ENCODE results near the gene TATDN2. TPM values are rescaled to one million over a fixed set of nuclear protein-coding genes. Genes with fewer than 3 reads are reported as not detected.

The TATDN2 gene
- total RNA-seq, 1 experiment from 2014 or later = 30.4 TPM

GRCh38 chr3:10259036-10259435, 10.8 kb downstream of the TATDN2 start:
- Histone ChIP-seq H3K27me3 (ENCODE audit: control insufficient read depth, insufficient read depth, low read length) (no peaks in the 10 kb centered on the region), H3K4me3 (ENCODE audit: low read depth in 2 of 2, low read length in 2 of 2) (no peak overlapping the region), H3K4me1 (ENCODE audit: control insufficient read depth, insufficient read depth, low read length) (no peaks in the 10 kb centered on the region), H3K36me3 (ENCODE audit: control insufficient read depth, insufficient read depth, low read length) (peaks cover 4% of the 10 kb centered on the region), H3K9me3 (ENCODE audit: control insufficient read depth, insufficient read depth, low read depth, low read length) (no peaks in the 10 kb centered on the region), H3K27ac (ENCODE audit: low read length) (no peak overlapping the region)
- ATAC-seq = no peak
- in situ Hi-C loops (cut with HindIII; ENCODE audit: low pct_unique_long_range_greater_than_20kb, low sequenced_read_pairs) (no loop called here), intact Hi-C loops (cut with micrococcal nuclease; ENCODE audit: unreplicated experiment) (no loop called here)
- BruUV-seq (replicated peaks) = no TSS peak
- ChIA-PET POLR2A (no interaction called here), CTCF (no interaction called here)
- TF ChIP-seq TCF7L2 (IDR thresholded peaks at IDR 0.05; ENCODE audit: low read depth, low read length) = no peak
- TF ChIP-seq CTCF (IDR thresholded peaks at IDR 0.05) = no peak
- TF ChIP-seq, protein P1, sequence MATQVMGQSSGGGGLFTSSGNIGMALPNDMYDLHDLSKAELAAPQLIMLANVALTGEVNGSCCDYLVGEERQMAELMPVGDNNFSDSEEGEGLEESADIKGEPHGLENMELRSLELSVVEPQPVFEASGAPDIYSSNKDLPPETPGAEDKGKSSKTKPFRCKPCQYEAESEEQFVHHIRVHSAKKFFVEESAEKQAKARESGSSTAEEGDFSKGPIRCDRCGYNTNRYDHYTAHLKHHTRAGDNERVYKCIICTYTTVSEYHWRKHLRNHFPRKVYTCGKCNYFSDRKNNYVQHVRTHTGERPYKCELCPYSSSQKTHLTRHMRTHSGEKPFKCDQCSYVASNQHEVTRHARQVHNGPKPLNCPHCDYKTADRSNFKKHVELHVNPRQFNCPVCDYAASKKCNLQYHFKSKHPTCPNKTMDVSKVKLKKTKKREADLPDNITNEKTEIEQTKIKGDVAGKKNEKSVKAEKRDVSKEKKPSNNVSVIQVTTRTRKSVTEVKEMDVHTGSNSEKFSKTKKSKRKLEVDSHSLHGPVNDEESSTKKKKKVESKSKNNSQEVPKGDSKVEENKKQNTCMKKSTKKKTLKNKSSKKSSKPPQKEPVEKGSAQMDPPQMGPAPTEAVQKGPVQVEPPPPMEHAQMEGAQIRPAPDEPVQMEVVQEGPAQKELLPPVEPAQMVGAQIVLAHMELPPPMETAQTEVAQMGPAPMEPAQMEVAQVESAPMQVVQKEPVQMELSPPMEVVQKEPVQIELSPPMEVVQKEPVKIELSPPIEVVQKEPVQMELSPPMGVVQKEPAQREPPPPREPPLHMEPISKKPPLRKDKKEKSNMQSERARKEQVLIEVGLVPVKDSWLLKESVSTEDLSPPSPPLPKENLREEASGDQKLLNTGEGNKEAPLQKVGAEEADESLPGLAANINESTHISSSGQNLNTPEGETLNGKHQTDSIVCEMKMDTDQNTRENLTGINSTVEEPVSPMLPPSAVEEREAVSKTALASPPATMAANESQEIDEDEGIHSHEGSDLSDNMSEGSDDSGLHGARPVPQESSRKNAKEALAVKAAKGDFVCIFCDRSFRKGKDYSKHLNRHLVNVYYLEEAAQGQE (IDR thresholded peaks at IDR 0.05; ENCODE audit: insufficient read depth in 1 of 2, low read depth in 2 of 2, low read length in 1 of 2) = no peak
- no peak for DNase-seq (ENCODE audit: low read depth, low spot score)

- Histone ChIP-seq H3K9me3 (ENCODE audit: control insufficient read depth, insufficient read depth, low read depth, low read length) (no peaks in the 10 kb centered on the region), H3K27ac (ENCODE audit: low read length) (no peak overlapping the region), H3K36me3 (ENCODE audit: control insufficient read depth, insufficient read depth, low read length) (peaks cover 4% of the 10 kb centered on the region; the same call in 1 of the 2 replicates), H3K27me3 (ENCODE audit: control insufficient read depth, insufficient read depth, low read length) (no peaks in the 10 kb centered on the region), H3K4me3 (ENCODE audit: low read depth in 2 of 2, low read length in 2 of 2) (no peak overlapping the region), H3K4me1 (ENCODE audit: control insufficient read depth, insufficient read depth, low read length) (no peaks in the 10 kb centered on the region)
- intact Hi-C loops (cut with micrococcal nuclease; ENCODE audit: unreplicated experiment) (no loop called here), in situ Hi-C loops (cut with HindIII; ENCODE audit: low pct_unique_long_range_greater_than_20kb, low sequenced_read_pairs) (no loop called here)
- DNase-seq (ENCODE audit: low read depth, low spot score) = no peak
- no TSS peak for BruUV-seq (replicated peaks)
- no peak for TF ChIP-seq POLR2AphosphoS5 (IDR thresholded peaks at IDR 0.05; ENCODE audit: low read depth, low read length)
- no peak for TF ChIP-seq SIN3A (IDR thresholded peaks at IDR 0.05; ENCODE audit: borderline replicate concordance, insufficient read depth, low read depth, low read length)
- TF ChIP-seq, protein P1 (IDR thresholded peaks at IDR 0.05; ENCODE audit: insufficient read depth in 1 of 2, low read depth in 2 of 2, low read length in 1 of 2) = no peak
- no peak for TF ChIP-seq CTCF (IDR thresholded peaks at IDR 0.05)
- no peak for TF ChIP-seq TCF7L2 (IDR thresholded peaks at IDR 0.05; ENCODE audit: low read depth, low read length)
- POLR2A ChIA-PET = no interaction called here
- ATAC-seq = no peak
- CTCF ChIA-PET = interaction anchor here (0.7 kb wide), 1 partner anchor 327 kb away, joined by 3 read pairs; no protein-coding TSS in a partner anchor
Observed at GRCh38 chr3:10259798-10260197, 11.5 kb downstream of the TATDN2 start.
